Measurements from ENCODE around the gene ZNF532. TPM values are rescaled to one million over a fixed set of nuclear protein-coding genes. Genes with fewer than 3 reads are reported as not detected.
"Not testable (repeated sequence)": the region's sequence is repeated elsewhere in the genome, so short reads cannot be mapped to it uniquely, and the experiment has no call there.

The ZNF532 gene
- total RNA-seq, 1 experiment from 2014 or later = 258 TPM

GRCh38 chr18:58915995-58916394 is 51.3 kb downstream of the ZNF532 start:
- Histone ChIP-seq H3K4ac (ENCODE audit: low read depth, low read length) (no peak overlapping the region), H3T11ph (ENCODE audit: low read length) (no peak overlapping the region), H2BK12ac (ENCODE audit: insufficient read length, low read depth, low read length) (no peak overlapping the region), H4K20me1 (ENCODE audit: control insufficient read depth, insufficient read depth, insufficient read length) (peaks cover 3% of the 10 kb centered on the region), H3K4me1 (ENCODE audit: insufficient read depth, low read length) (peaks cover 20% of the 10 kb centered on the region), H4K5ac (ENCODE audit: insufficient read length, low read depth, low read length) (no peak overlapping the region), H2AFZ (ENCODE audit: low read length) (no peak overlapping the region), H2BK120ac (ENCODE audit: low read depth, low read length, poor library complexity, severe bottlenecking) (no peak overlapping the region), H3K4me2 (ENCODE audit: insufficient read depth, insufficient read length, low read length) (no peak overlapping the region), H2BK5ac (ENCODE audit: insufficient read length, low read length) (no peak overlapping the region), H3K9ac (ENCODE audit: extremely low read depth, insufficient read length, low read length) (no peak overlapping the region), H3K23ac (ENCODE audit: insufficient read length, low read depth, low read length) (no peak overlapping the region), H3K27ac (ENCODE audit: insufficient read length, low read depth, low read length) (no peak overlapping the region), H3K9me3 (ENCODE audit: control insufficient read depth, low read depth, low read length) (no peaks in the 10 kb centered on the region), H3K79me2 (ENCODE audit: insufficient read depth, low read length) (peaks cover 66% of the 10 kb centered on the region; the same call in 1 of the 2 replicates), H3K79me1 (ENCODE audit: insufficient read depth, low read depth, low read length, poor library complexity, severe bottlenecking) (peaks cover 7% of the 10 kb centered on the region), H4K91ac (ENCODE audit: insufficient read length, low read depth, low read length) (no peak overlapping the region), H2BK15ac (ENCODE audit: low read depth, low read length) (no peak overlapping the region), H3K14ac (ENCODE audit: insufficient read depth, low read length) (no peak overlapping the region), H3K18ac (ENCODE audit: insufficient read length, low read depth, low read length) (no peak overlapping the region), H3K56ac (ENCODE audit: insufficient read length, low read depth, low read length) (no peak overlapping the region), H3K27me3 (ENCODE audit: insufficient read depth, low read length) (no peaks in the 10 kb centered on the region), H3K23me2 (ENCODE audit: insufficient read length, low read depth, low read length, poor library complexity, severe bottlenecking) (no peaks in the 10 kb centered on the region), H4K8ac (replicated peaks; ENCODE audit: insufficient read length, low read depth, low read length) (no peak overlapping the region), H2AK5ac (ENCODE audit: insufficient read length, low read length) (no peak overlapping the region), H2BK20ac (ENCODE audit: low read depth, low read length, poor library complexity, severe bottlenecking) (no peak overlapping the region)
- no peak overlapping the region for H3K4me3 Mint-ChIP-seq
- no peak for TF ChIP-seq CTCF (conservative IDR thresholded peaks at IDR 0.05)
- no peak for DNase-seq
- no peaks in the 10 kb centered on the region for H3K9me3 Mint-ChIP-seq
- no peaks in the 10 kb centered on the region for H3K27me3 Mint-ChIP-seq (ENCODE audit: low read depth)
- H3K4me1 Mint-ChIP-seq = peaks cover 78 to 80% of the 10 kb centered on the region in 2 experiments
- whole genome bisulfite sequencing (ENCODE audit: extremely low coverage, insufficient read length, low lambda C conversion rate) = no CpG with 5 or more reads among the region's 1 CpG
- H3K27ac Mint-ChIP-seq = peak overlapping the region; percentile 27 to 90 (median 85); a peak in 5 of 7 replicates
- H3K36me3 Mint-ChIP-seq (ENCODE audit: insufficient read depth in 1 of 3, low read depth in 3 of 3) = peaks cover 52 to 87% (median 71%) of the 10 kb centered on the region in 3 experiments; a peak in 6 of 7 replicates

- Mint-ChIP-seq H3K4me1 (peaks cover 62 to 69% of the 10 kb centered on the region in 2 experiments), H3K36me3 (ENCODE audit: insufficient read depth in 1 of 3, low read depth in 3 of 3) (peaks cover 82 to 96% (median 93%) of the 10 kb centered on the region in 3 experiments), H3K27ac (peak overlapping the region in 1 of 3 experiments; percentile 67; a peak in 1 of 7 replicates)
- DNase-seq; H4K91ac ChIP-seq (ENCODE audit: insufficient read length, low read depth, low read length); H2AFZ ChIP-seq (ENCODE audit: low read length); H2BK5ac ChIP-seq (ENCODE audit: insufficient read length, low read length); H3K4me2 ChIP-seq (ENCODE audit: insufficient read depth, insufficient read length, low read length); H3K14ac ChIP-seq (ENCODE audit: insufficient read depth, low read length); H3K9ac ChIP-seq (ENCODE audit: extremely low read depth, insufficient read length, low read length); H3K9me3 Mint-ChIP-seq; H3K18ac ChIP-seq (ENCODE audit: insufficient read length, low read depth, low read length); H3K9me3 ChIP-seq (ENCODE audit: control insufficient read depth, low read depth, low read length); H3K4me3 Mint-ChIP-seq; H3K56ac ChIP-seq (ENCODE audit: insufficient read length, low read depth, low read length); H4K5ac ChIP-seq (ENCODE audit: insufficient read length, low read depth, low read length); H4K8ac ChIP-seq (replicated peaks; ENCODE audit: insufficient read length, low read depth, low read length); H3K27me3 Mint-ChIP-seq (ENCODE audit: low read depth); H2BK20ac ChIP-seq (ENCODE audit: low read depth, low read length, poor library complexity, severe bottlenecking); H4K20me1 ChIP-seq (ENCODE audit: control insufficient read depth, insufficient read depth, insufficient read length); H3K23ac ChIP-seq (ENCODE audit: insufficient read length, low read depth, low read length); H3K23me2 ChIP-seq (ENCODE audit: insufficient read length, low read depth, low read length, poor library complexity, severe bottlenecking); H2BK120ac ChIP-seq (ENCODE audit: low read depth, low read length, poor library complexity, severe bottlenecking); H2AK5ac ChIP-seq (ENCODE audit: insufficient read length, low read length); H3K27ac ChIP-seq (ENCODE audit: insufficient read length, low read depth, low read length); H3K4ac ChIP-seq (ENCODE audit: low read depth, low read length); H2BK12ac ChIP-seq (ENCODE audit: insufficient read length, low read depth, low read length); H3T11ph ChIP-seq (ENCODE audit: low read length); H3K27me3 ChIP-seq (ENCODE audit: insufficient read depth, low read length); H2BK15ac ChIP-seq (ENCODE audit: low read depth, low read length): not testable (repeated sequence)
- Histone ChIP-seq H3K4me1 (ENCODE audit: insufficient read depth, low read length) (peaks cover 11% of the 10 kb centered on the region; the same call in 1 of the 2 replicates), H3K79me1 (ENCODE audit: insufficient read depth, low read depth, low read length, poor library complexity, severe bottlenecking) (peaks cover 15% of the 10 kb centered on the region), H3K79me2 (ENCODE audit: insufficient read depth, low read length) (peaks cover 77% of the 10 kb centered on the region)
- no CpG with 5 or more reads among the region's 16 CpGs for WGBS (ENCODE audit: extremely low coverage, insufficient read length, low lambda C conversion rate)
Observed at GRCh38 chr18:58919934-58920333, 55.3 kb downstream of the ZNF532 start.

Measured in H9 (cell line).